Measurements from ENCODE around the gene TSEN34. TPM values are rescaled to one million over a fixed set of nuclear protein-coding genes. Genes with fewer than 3 reads are reported as not detected.
A peak's percentile ranks its signal among the peaks of the same experiment; 100 is the strongest.
"Not testable (repeated sequence)": the region's sequence is repeated elsewhere in the genome, so short reads cannot be mapped to it uniquely, and the experiment has no call there.

The TSEN34 gene
- total and polyA plus RNA-seq, 11 donors = 10.2 to 48.9 (median 23.5) TPM

DNA sequence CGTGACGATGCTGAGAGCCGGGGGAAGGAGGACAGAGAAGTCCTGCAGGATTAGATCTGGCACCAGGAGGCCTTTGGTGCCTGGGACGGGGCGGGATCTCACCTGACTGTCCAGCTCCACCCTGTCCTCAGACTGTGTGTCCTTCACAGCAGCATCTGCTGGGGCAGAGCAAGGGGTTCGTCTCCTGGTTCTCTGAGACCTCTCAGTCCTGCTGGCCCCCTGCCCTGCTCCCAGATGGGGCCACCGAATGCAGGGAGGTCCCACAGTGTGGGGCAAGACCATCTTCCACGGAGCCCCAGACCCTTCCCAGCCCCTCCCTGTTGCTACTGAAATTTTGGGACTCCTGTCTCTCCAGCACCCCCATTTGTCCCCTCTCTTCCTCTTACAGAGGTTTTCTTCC is 27.2 kb downstream of the TSEN34 start:
- DNase-seq (no peak), ATAC-seq (no peak)
- H3K4me1 ChIP-seq = peaks cover 0 to 4% (median 0%) of the 10 kb centered on the region in 12 donors
- H3K27me3 ChIP-seq = peaks cover 0 to 12% (median 3%) of the 10 kb centered on the region in 9 donors
- intact Hi-C loops (cut with DNase I) = no loop called here
- no peak overlapping the region for H3K4me3 ChIP-seq
- 58 to 81% (median 76%) methylated on average over 8 of the region's 8 CpGs for whole genome bisulfite sequencing, 4 donors
- no peaks in the 10 kb centered on the region for H3K9me3 ChIP-seq
- H3K27ac ChIP-seq = no peak overlapping the region
- TF ChIP-seq, protein P1, sequence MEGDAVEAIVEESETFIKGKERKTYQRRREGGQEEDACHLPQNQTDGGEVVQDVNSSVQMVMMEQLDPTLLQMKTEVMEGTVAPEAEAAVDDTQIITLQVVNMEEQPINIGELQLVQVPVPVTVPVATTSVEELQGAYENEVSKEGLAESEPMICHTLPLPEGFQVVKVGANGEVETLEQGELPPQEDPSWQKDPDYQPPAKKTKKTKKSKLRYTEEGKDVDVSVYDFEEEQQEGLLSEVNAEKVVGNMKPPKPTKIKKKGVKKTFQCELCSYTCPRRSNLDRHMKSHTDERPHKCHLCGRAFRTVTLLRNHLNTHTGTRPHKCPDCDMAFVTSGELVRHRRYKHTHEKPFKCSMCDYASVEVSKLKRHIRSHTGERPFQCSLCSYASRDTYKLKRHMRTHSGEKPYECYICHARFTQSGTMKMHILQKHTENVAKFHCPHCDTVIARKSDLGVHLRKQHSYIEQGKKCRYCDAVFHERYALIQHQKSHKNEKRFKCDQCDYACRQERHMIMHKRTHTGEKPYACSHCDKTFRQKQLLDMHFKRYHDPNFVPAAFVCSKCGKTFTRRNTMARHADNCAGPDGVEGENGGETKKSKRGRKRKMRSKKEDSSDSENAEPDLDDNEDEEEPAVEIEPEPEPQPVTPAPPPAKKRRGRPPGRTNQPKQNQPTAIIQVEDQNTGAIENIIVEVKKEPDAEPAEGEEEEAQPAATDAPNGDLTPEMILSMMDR (IDR thresholded peaks at IDR 0.05) = no peak
- TF ChIP-seq POLR2A (IDR thresholded peaks at IDR 0.05) = no peak
- peaks cover 0 to 27% (median 0%) of the 10 kb centered on the region in 9 donors for H3K36me3 ChIP-seq

DNA sequence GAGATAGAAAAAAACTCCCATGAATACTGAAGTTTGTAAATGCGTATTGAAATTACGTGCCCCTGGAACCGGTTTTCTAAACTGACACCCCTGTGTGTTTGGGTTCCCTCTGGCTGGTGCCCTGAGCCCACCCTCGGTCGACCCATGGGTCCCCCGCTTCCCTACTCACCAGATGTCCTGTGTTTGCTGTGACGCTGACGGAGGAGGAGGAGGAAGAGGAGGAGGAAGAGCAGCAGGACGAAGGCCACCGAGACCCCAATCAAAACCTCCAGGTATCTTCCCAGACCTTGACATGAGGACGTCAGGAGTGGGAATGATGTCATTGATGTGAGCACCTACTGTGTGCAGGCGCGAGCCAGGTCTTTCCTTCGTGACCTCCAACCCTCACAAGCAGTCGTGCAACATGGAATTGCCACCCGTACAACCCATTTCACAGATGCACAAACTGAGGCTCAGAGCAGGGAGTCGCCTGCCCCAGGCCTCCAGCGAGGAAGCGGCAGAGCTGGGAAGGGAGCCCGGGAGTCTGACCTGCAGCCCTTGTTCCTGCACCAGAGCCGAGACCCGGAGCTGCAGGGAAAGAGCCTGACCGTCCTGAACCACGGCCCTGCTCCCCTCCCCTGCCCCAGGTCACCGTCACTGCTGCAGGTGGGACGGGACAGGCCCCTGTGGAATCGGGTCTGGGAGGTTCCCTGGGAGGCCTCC is 28.0 kb downstream of the TSEN34 start:
- no peak overlapping the region for H3K27ac ChIP-seq
- DNase-seq (no peak), ATAC-seq (no peak)
- no peaks in the 10 kb centered on the region for H3K9me3 ChIP-seq
- no peak overlapping the region for H3K4me3 ChIP-seq
- TF ChIP-seq, protein P1 (IDR thresholded peaks at IDR 0.05) = no peak
- no peak for TF ChIP-seq POLR2A (IDR thresholded peaks at IDR 0.05)
- peaks cover 0 to 5% (median 0%) of the 10 kb centered on the region in 12 donors for H3K4me1 ChIP-seq
- intact Hi-C loops (cut with DNase I) = no loop called here
- H3K27me3 ChIP-seq = peaks cover 0 to 20% (median 3%) of the 10 kb centered on the region in 9 donors
- 86 to 93% (median 90%) methylated on average over 20 to 27 of the region's 27 CpGs for WGBS, 4 donors
- peaks cover 0 to 27% (median 0%) of the 10 kb centered on the region in 9 donors for H3K36me3 ChIP-seq

DNA sequence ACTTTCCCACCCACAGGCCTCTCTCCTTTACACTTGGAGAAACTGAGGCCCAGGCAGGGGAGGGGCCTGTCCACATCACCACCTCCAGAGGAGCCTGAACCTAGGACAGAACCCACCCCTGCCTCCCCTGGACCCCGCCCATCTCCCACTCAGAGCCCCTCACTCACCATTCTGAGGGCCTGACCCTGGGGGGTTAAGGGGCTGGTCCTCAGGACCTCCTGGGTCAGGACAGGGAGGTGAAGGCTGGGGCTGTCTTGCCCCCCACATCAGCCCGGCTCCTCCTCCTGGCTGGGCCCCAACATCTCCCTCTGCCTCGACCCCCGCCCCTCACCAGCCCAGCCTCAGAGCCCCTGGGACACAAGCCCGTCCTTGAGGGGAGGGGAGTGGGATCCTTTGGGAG is 28.6 kb downstream of the TSEN34 start:
- DNase-seq; H3K27ac ChIP-seq; H3K4me1 ChIP-seq; H3K4me3 ChIP-seq; H3K9me3 ChIP-seq; ATAC-seq; intact Hi-C loops (cut with DNase I): not testable (repeated sequence)
- H3K36me3 ChIP-seq = peaks cover 0 to 27% (median 0%) of the 10 kb centered on the region in 9 donors
- peaks cover 0 to 20% (median 3%) of the 10 kb centered on the region in 9 donors for H3K27me3 ChIP-seq
- 54 to 95% (median 85%) methylated on average over 1 to 5 of the region's 5 CpGs for WGBS, 4 donors

DNA sequence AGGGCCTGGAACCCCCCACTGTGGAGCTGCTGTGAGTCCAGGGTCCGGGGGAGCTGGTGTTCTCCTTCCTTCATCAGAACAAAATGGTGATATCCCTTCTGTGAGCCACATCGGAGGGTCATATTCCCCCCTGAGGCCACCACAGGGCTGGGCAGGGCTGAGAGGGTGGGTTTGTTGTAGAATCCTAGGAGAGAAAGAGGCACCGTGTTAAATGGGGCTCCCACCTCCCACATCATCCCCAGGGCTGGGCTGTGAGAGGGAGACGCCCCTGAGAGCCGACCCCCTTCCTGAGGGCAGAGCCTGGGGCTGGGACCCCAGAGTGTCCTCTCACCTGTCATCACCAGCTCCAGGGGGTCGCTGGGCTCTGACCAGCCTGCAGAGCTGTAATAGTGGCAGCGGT is 30.8 kb downstream of the TSEN34 start:
- 58 to 68% (median 62%) methylated on average over 6 to 7 of the region's 7 CpGs for WGBS, 4 donors
- intact Hi-C loops (cut with DNase I) = loop anchor here in 3 of 10 donors (2.0 kb wide), 2 partner anchors 17 to 25 kb away; no protein-coding TSS in a partner anchor
- Histone ChIP-seq H3K36me3 (peaks cover 0 to 17% (median 0%) of the 10 kb centered on the region in 9 donors), H3K4me3 (peak overlapping the region in 1 of 12 donors; percentile 58), H3K27me3 (peaks cover 0 to 20% (median 3%) of the 10 kb centered on the region in 9 donors)
- not testable (repeated sequence) for DNase-seq, ATAC-seq, H3K9me3 ChIP-seq, H3K27ac ChIP-seq, H3K4me1 ChIP-seq

DNA sequence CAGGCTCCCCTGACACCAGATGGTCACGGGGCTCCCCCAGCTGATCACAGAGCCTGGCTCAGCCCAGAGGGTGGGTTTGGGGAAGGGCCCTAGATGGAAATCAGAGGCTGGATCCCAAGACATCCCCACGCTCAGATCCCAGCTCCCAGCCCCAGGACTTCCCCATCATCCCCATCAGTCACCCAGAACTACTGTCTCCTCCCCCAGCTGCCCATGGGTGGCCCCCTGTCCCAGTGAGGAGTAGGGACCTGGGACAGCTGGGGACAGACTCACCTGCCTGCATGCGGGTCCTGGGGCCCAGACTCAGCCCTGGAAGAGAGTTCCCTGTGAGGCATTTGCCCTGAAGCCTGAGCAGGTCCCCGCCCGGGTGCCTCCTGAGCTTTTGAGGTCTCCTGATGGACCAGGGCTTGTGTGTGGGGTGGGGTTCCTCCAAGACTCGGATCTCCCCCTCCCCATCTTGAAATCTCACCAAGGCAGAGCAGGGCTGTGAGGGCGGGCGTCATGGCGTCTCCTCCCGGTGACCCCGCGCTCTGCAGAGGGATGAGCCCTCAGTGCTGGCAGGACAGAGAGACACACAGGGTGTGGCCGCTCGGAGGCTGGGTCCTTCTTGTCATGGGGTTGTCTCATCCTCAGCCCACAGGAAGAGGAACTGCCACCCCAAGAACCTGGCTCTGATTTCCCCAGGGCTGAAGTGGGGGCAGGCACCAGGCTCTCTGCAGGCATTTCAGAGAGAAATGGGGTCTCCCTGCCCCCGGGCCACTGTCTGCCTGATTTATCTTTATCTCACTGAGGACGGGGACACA is 31.6 kb downstream of the TSEN34 start, which contains the start of gene LILRB3:
TSS of gene LILRB3 (minus strand) at position 534 of the 803 bp plus-strand sequence. CDS start at position 503, 31 bp downstream.
- intact Hi-C loops (cut with DNase I) = loop anchor here in 3 of 10 donors (2.0 kb wide), 2 partner anchors 16 to 24 kb away; no protein-coding TSS in a partner anchor
- peak within 1 kb of the TSS in 1 of 12 donors; percentile 81 for H3K27ac ChIP-seq
- WGBS, 4 donors = 45 to 62% (median 56%) methylated on average over 15 to 16 of the region's 16 CpGs

DNA sequence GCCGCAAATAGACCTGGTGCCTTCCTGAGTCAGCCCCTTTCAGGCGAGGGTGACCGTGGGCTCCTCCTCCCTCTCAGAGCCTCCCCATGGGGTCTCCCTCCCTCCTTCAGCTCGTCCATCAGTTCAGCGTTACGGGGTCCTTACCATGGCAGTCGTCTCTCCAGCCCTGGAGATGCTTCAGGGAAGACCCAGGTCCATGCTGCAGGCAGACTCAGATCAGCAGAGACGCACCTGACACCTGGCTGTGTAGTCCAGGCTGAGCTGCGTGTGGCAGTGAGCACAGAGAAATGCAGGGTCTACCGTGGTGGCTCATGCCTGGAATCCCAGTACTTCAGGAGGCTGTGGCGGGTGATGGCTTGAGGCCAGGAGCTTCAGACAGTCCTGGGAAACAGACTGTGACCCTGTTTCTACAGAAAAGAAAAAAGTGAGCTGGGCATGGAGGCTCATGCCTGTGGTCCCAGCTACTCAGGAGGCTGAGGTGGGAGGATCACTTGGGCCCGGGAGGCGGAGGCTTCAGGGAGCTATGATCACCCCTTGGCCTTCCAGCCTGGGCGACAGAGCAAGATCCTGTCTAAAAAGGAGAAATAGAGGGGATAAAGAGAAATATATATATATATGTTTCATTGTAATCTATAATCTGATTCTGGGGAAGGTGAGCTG is 32.3 kb downstream of the TSEN34 start:
- not testable (repeated sequence) for DNase-seq, H3K9me3 ChIP-seq, H3K4me3 ChIP-seq, H3K4me1 ChIP-seq
- Histone ChIP-seq H3K27me3 (peaks cover 0 to 28% (median 3%) of the 10 kb centered on the region in 9 donors), H3K36me3 (peaks cover 0 to 12% (median 0%) of the 10 kb centered on the region in 9 donors), H3K27ac (peak overlapping the region in 1 of 12 donors; percentile 81)
- ATAC-seq = peak in 2 of 4 donors; percentile 9 to 24
- intact Hi-C loops (cut with DNase I) = loop anchor here in 3 of 10 donors (2.0 kb wide), 2 partner anchors 15 to 23 kb away; no protein-coding TSS in a partner anchor
- 37 to 43% (median 42%) methylated on average over 14 of the region's 14 CpGs for WGBS, 4 donors

More for the DNA sequence above, 31.6 kb downstream of the TSEN34 start, which contains the start of gene LILRB3:
- DNase-seq = peak in 4 of 5 donors; percentile 29 to 63 (median 41)
- peaks cover 0 to 20% (median 3%) of the 10 kb centered on the region in 9 donors for H3K27me3 ChIP-seq
- H3K36me3 ChIP-seq = peaks cover 0 to 17% (median 0%) of the 10 kb centered on the region in 9 donors
- not testable (repeated sequence) for H3K9me3 ChIP-seq, H3K4me1 ChIP-seq
- peak; percentile 56 to 85 (median 77) for ATAC-seq
- H3K4me3 ChIP-seq = peak within 1 kb of the TSS in 5 of 12 donors; percentile 20 to 58 (median 32)
- peak in 1 of 2 donors; percentile 10 for TF ChIP-seq POLR2A (IDR thresholded peaks at IDR 0.05)

DNA sequence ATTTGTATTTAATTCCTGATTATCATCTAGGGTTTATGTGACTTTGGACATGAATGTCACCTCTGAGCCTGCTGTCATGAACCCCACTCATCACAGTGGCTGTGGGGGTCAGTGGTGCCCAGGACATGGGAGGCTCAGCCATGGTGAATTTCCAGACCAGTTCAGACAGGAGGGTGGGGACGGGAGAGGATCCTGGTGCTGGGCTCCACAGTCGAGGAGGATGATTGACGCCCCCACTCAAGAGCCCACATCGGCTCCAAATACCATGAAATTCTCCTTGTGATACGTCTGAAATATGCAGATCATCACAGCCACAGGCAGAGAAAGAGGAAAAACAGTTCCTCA is 32.8 kb downstream of the TSEN34 start:
- peak in 1 of 4 donors; percentile 20 for ATAC-seq
- not testable (repeated sequence) for H3K4me3 ChIP-seq, DNase-seq, H3K9me3 ChIP-seq, H3K4me1 ChIP-seq, H3K36me3 ChIP-seq
- H3K27ac ChIP-seq = peak overlapping the region in 1 of 12 donors; percentile 81
- peaks cover 0 to 29% (median 3%) of the 10 kb centered on the region in 9 donors for H3K27me3 ChIP-seq
- intact Hi-C loops (cut with DNase I) = loop anchor here in 3 of 10 donors (2.0 kb wide), 2 partner anchors 15 to 23 kb away; no protein-coding TSS in a partner anchor
- WGBS, 4 donors = 49 to 52% (median 50%) methylated on average over 5 of the region's 5 CpGs

Measured in heart left ventricle (tissue), 16 donors.